ENCODE data around the gene XAB2.

XAB2 gene

GRCh38 chr19:7575434-7576040 is 53.8 kb downstream of the XAB2 start:
- no peak for DNase-seq

- no peak for DNase-seq
These were observed 58.6 kb downstream of the XAB2 start for GRCh38 chr19:7570761-7571160.

Data from NCI-H1105 treated with DMSO at 0.1 percent for 48 hours (cell line).